Progenitor cell of endocrine pancreas (in vitro differentiated cells): ENCODE results near the gene SCP2D1. TPM values are rescaled to one million over a fixed set of nuclear protein-coding genes. Genes with fewer than 3 reads are reported as not detected.

Experiments
- DNase-seq: peaks from one replicate; pipeline ENCODE4 v3.0.0; 2021; ENCODE audit warnings: low spot score; ENCODE audit not compliant: unreplicated experiment
- H3K27ac Mint-ChIP-seq: 2 replicates; pipeline ENCODE4 v1.8.0; 2021; ENCODE audit warnings: mild to moderate bottlenecking, moderate library complexity, mixed read lengths
- H3K27me3 Mint-ChIP-seq: 2 replicates; pipeline ENCODE4 v1.8.0; 2021; ENCODE audit warnings: mixed read lengths
- H3K36me3 Mint-ChIP-seq: 2 replicates; pipeline ENCODE4 v1.8.0; 2022; ENCODE audit warnings: mixed read lengths; ENCODE audit not compliant: insufficient read depth
- H3K4me1 Mint-ChIP-seq: 2 replicates; pipeline ENCODE4 v1.8.0; 2021; ENCODE audit warnings: low read depth, mixed read lengths
- H3K4me3 Mint-ChIP-seq: 2 replicates; pipeline ENCODE4 v1.8.0; 2021; ENCODE audit warnings: low read depth, mild to moderate bottlenecking, moderate library complexity, mixed read lengths
- H3K9me3 Mint-ChIP-seq: 2 replicates; pipeline ENCODE4 v1.8.0; 2021; ENCODE audit warnings: low read depth, mixed read lengths
- long read RNA-seq: library from polyadenylated mRNA; unstranded; transcript quantifications from one replicate; pipeline ENCODE4 v2.0.0, GENCODE V29; 2020
- total RNA-seq: library from RNA; stranded (reverse); gene quantifications from 2 replicates; pipeline ENCODE4 v1.2.1, GENCODE V29; 2021
- TF ChIP-seq, protein P1 (sequence below): fragments of 200-600 bp; sonication (generic); IDR thresholded peaks from one replicate; pipeline ENCODE4 v1.5.0; 2021; ENCODE audit warnings: antibody characterized with exemption, mild to moderate bottlenecking; ENCODE audit not compliant: unreplicated experiment

SCP2D1 gene
- total RNA-seq: not detected in 2 replicates
- long read RNA-seq: 0 reads

DNA sequence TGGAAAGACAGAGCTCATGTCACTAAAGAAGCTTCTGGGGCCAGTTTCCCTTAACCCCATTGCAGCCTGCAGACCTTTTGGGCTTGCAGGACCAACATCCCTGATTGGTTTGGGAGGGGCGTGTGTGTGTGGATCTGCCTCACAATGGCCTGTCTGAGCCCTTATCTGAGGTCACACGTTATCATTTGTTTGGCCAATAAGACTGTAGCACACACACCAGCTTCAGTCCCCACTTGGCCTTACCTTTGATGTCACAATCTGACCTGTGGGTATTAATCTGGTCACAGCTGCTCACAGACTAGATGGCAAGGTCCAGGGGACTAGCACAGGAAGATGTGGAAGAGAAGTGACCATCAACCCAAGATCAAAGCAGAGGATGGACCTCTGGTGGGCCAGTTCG is at the start of gene SCP2D1:
Gene SCP2D1, plus strand, starts transcription at position 301 of the 400 bp plus-strand sequence. Its CDS starts 33 bp downstream, at position 334.
- Mint-ChIP-seq H3K36me3 (no peaks in the 10 kb centered on the region), H3K4me1 (peaks cover 2% of the 10 kb centered on the region), H3K9me3 (no peaks in the 10 kb centered on the region), H3K27ac (no peak within 1 kb of the TSS), H3K27me3 (peaks cover 7% of the 10 kb centered on the region), H3K4me3 (no peak within 1 kb of the TSS)
- TF ChIP-seq, protein P1, sequence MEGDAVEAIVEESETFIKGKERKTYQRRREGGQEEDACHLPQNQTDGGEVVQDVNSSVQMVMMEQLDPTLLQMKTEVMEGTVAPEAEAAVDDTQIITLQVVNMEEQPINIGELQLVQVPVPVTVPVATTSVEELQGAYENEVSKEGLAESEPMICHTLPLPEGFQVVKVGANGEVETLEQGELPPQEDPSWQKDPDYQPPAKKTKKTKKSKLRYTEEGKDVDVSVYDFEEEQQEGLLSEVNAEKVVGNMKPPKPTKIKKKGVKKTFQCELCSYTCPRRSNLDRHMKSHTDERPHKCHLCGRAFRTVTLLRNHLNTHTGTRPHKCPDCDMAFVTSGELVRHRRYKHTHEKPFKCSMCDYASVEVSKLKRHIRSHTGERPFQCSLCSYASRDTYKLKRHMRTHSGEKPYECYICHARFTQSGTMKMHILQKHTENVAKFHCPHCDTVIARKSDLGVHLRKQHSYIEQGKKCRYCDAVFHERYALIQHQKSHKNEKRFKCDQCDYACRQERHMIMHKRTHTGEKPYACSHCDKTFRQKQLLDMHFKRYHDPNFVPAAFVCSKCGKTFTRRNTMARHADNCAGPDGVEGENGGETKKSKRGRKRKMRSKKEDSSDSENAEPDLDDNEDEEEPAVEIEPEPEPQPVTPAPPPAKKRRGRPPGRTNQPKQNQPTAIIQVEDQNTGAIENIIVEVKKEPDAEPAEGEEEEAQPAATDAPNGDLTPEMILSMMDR: no peak
- DNase-seq: no peak

DNA sequence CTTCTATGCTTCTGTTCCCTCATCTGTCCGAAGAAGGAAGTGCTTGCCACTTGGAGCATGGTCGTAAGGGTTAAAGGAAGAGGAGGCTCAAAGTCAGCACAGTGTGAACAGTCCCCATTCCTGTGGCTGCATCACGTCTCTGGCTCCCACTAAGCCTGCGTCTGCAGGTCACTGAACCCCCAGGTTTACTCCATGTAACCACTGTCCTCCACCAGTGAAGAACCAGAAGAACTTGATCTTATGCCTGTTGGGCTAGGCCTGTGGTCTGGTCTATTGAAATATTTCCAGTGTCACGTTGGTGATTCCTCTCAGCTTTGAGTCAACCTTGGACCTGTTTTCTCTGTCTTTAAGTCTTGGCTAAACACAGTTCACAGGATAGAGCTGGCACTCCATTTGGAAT is 45.9 kb upstream of the SCP2D1 start:
- no peak overlapping the region for H3K27ac Mint-ChIP-seq
- H3K4me1 Mint-ChIP-seq: no peaks in the 10 kb centered on the region
- no peak for DNase-seq
- peaks cover 3% of the 10 kb centered on the region for H3K36me3 Mint-ChIP-seq
- H3K27me3 Mint-ChIP-seq: no peaks in the 10 kb centered on the region
- no peaks in the 10 kb centered on the region for H3K9me3 Mint-ChIP-seq
- H3K4me3 Mint-ChIP-seq: no peak overlapping the region
- TF ChIP-seq, protein P1: no peak

DNA sequence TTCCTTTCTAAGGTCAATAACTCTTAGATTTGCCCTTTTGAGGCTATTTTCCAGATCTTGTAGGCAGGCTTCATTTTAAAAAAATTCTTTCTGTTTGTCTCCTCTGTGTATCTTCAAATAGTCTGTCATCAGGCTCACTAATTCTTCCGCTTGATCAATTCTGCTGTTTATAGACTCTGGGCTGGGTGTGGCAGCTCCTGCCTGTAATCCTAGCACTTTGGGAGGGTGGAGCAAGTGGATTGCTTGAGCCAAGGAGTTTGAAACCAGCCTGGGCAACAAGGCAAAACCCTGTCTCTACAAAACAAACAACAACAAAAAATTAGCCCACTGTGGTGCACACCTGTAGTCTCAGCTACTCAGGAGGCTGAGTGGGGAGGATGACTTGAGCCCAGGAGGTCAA is 40.0 kb upstream of the SCP2D1 start:
- Mint-ChIP-seq H3K36me3 (no peaks in the 10 kb centered on the region), H3K4me1 (no peaks in the 10 kb centered on the region), H3K27ac (peak overlapping the region; percentile 33), H3K27me3 (no peaks in the 10 kb centered on the region), H3K9me3 (no peaks in the 10 kb centered on the region), H3K4me3 (no peak overlapping the region)
- TF ChIP-seq, protein P1: no peak
- DNase-seq: no peak

DNA sequence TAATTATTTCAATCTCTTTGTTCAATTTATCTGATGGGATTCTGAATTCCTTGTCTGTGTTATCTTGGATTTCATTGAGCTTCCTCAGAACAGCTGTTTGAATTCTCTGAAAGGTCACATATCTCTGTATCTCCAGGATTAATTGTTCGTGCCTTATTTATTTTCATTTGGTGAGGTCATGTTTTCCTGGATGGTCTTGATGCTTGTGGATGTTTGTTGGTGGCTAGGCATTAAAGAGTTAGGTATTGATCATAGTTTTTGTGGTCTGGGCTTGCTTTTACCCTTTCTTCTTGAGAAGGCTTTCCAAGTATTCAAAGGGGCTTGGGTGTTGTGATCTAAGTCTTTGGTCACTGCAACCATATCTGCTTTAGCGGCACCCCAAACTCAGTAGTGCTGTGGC is 39.4 kb upstream of the SCP2D1 start:
- Mint-ChIP-seq H3K4me3 (no peak overlapping the region), H3K27me3 (no peaks in the 10 kb centered on the region), H3K9me3 (no peaks in the 10 kb centered on the region), H3K4me1 (no peaks in the 10 kb centered on the region), H3K36me3 (no peaks in the 10 kb centered on the region), H3K27ac (no peak overlapping the region)
- TF ChIP-seq, protein P1: no peak
- DNase-seq: no peak

DNA sequence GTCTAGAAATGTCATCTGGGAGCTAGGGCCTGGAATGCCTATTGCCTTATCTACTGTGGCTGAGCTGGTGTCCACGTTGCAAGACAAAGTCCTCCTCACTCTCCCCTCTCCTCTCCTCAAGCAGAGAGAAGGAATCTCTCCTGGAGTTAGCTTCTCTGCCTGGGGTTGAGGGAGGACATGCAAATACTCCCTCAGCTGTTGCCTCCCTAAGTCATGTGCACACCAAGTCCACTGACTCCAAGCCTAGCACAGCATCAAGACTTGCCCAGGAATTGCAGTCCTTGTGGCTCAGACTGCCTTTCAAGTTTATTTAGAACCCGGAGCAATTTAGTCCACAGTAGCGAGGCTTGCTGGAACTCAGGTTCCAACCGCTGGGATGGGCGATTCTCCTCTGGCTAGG is 38.0 kb upstream of the SCP2D1 start:
- no peaks in the 10 kb centered on the region for H3K9me3 Mint-ChIP-seq

More for the DNA sequence above, 38.0 kb upstream of the SCP2D1 start:
- TF ChIP-seq, protein P1: no peak
- Mint-ChIP-seq H3K36me3 (no peaks in the 10 kb centered on the region), H3K4me1 (no peaks in the 10 kb centered on the region), H3K27ac (no peak overlapping the region), H3K4me3 (no peak overlapping the region), H3K27me3 (no peaks in the 10 kb centered on the region)
- DNase-seq: no peak
